AG04449 (cell line): ENCODE measurements around the gene COBL.

Source experiments
- CTCF ChIA-PET: fragments of 350-600 bp; formaldehyde crosslinking; extraction: SDS; loops from one replicate; lab custom pipeline; 2021; ENCODE audit warnings: antibody characterized with exemption; lab: Yijun Ruan, JAX
- POLR2A ChIA-PET: fragments of 400-600, 350-600 bp; formaldehyde crosslinking; extraction: SDS; loops from one replicate; lab custom pipeline; 2020; ENCODE audit warnings: antibody characterized with exemption, inconsistent platforms; lab: Yijun Ruan, JAX
- DNase-seq: peaks from one replicate; pipeline ENCODE4 v3.0.0-alpha.2; 2010; ENCODE audit warnings: low read depth, low spot score
- H3K4me3 ChIP-seq: 2 replicates; pipeline ENCODE4 v1.5.1; 2011; ENCODE audit warnings: low read depth, mild to moderate bottlenecking, control low read depth, low read length
- TF ChIP-seq, protein P1 (sequence below): IDR thresholded peaks from one replicate; pipeline ENCODE4 v1.5.1; 2011; ENCODE audit warnings: mild to moderate bottlenecking, moderate library complexity, low read length, control low read depth, inconsistent platforms; ENCODE audit not compliant: insufficient read depth; ENCODE audit errors: missing control alignments

The COBL gene

GRCh38 chr7:51055039-51055840 is 261.4 kb downstream of the COBL start:
- no peak overlapping the region for H3K4me3 ChIP-seq
- ChIA-PET POLR2A (no interaction called here), CTCF (interaction anchor here (1.4 to 1.5 kb wide), 2 partner anchors 12 to 86 kb away, joined by 4 to 14 read pairs; no protein-coding TSS in a partner anchor)
- no peak for DNase-seq
- TF ChIP-seq, protein P1, sequence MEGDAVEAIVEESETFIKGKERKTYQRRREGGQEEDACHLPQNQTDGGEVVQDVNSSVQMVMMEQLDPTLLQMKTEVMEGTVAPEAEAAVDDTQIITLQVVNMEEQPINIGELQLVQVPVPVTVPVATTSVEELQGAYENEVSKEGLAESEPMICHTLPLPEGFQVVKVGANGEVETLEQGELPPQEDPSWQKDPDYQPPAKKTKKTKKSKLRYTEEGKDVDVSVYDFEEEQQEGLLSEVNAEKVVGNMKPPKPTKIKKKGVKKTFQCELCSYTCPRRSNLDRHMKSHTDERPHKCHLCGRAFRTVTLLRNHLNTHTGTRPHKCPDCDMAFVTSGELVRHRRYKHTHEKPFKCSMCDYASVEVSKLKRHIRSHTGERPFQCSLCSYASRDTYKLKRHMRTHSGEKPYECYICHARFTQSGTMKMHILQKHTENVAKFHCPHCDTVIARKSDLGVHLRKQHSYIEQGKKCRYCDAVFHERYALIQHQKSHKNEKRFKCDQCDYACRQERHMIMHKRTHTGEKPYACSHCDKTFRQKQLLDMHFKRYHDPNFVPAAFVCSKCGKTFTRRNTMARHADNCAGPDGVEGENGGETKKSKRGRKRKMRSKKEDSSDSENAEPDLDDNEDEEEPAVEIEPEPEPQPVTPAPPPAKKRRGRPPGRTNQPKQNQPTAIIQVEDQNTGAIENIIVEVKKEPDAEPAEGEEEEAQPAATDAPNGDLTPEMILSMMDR: no peak

- TF ChIP-seq, protein P1: no peak
- ChIA-PET POLR2A (no interaction called here), CTCF (interaction anchor here (1.4 to 4.5 kb wide), 2 partner anchors 14 to 87 kb away, joined by 4 to 30 read pairs; no protein-coding TSS in a partner anchor)
- DNase-seq: no peak
- no peak overlapping the region for H3K4me3 ChIP-seq
Observed at GRCh38 chr7:51054231-51054630, 262.4 kb downstream of the COBL start.

DNA sequence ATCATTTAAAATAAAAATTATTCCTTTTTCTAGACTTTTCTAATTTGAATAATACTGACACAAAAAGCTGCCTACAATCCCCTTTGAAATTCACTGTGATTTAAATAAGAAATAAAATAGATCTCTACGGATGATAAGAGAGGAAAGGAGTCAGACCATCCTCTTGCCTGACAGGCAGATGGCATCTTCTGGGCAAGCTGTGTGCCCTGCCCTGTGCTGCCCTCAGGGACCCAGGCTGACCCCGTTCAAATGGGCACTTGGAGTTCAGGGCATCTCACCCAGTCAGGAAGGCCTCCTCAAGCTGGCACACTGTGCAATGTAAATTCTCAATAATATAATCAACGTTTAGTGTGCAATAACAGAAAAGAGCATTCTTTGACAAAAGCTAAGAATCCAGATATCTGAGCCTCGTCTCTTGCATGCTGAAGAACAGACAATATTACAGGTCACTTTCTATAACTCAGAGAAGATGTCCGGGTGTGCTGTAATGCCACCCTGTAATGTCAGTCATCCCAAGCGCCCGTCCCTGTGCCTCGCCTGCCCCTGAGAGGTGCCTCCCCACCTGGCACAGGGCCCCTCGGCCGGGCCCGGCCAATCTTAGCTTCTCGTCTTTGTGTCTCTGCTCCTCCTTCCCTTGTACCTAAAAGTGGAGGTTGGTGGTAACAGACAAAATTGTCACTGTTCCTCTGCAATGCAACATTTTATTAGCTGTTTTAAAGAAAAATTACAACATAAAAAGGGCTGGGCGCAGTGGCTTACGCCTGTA is 263.3 kb downstream of the COBL start:
- ChIA-PET CTCF (interaction anchor here (4.5 kb wide), 1 partner anchor 15 kb away, joined by 30 read pairs; no protein-coding TSS in a partner anchor), POLR2A (no interaction called here)
- TF ChIP-seq, protein P1: no peak
- H3K4me3 ChIP-seq: no peak overlapping the region
- DNase-seq: no peak

DNA sequence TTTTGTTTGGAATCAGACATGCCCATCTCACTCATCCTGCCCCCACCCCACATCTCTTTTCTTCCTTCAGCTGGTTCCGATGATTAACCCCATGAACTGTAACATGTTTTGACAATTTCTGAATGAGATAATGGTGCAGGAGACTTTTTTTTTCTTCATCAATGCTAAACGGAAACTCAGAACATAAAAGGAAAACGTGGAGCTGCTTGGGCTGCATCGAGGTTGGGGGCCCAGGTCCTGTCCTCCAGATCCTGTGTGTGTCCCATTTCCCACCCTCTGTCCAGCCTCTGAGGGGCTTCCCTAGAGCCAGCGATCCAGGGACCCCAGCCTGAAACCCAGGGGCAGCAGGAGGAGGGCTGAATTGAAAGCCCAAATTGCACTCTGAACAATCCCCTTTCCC is 270.1 kb downstream of the COBL start:
- CTCF ChIA-PET: no interaction called here
- DNase-seq: no peak
- H3K4me3 ChIP-seq: no peak overlapping the region
- TF ChIP-seq, protein P1: no peak
- POLR2A ChIA-PET: no interaction called here

- ChIA-PET CTCF (no interaction called here), POLR2A (interaction anchor here (1.4 kb wide), 1 partner anchor 11 kb away, joined by 5 read pairs; no protein-coding TSS in a partner anchor)
- H3K4me3 ChIP-seq: no peak overlapping the region
- TF ChIP-seq, protein P1: no peak
- no peak for DNase-seq
Observed at GRCh38 chr7:51046103-51046466, 270.5 kb downstream of the COBL start.
